ENCODE data around the gene RASSF5. TPM values are rescaled to one million over a fixed set of nuclear protein-coding genes. Genes with fewer than 3 reads are reported as not detected.

RASSF5 gene
- polyA plus RNA-seq, 1 donor (not counting 4 experiments of a cell fraction or from before 2014, with no cell fraction given), result 2.4 TPM

- dilution Hi-C loops (cut with MboI; ENCODE audit: extremely low pct_ligation_motif_present, low sequenced_read_pairs), result no loop called here
- H3K79me2 ChIP-seq (ENCODE audit: control insufficient read depth, insufficient read depth, low read length), result no peaks in the 10 kb centered on the region
- no peaks in the 10 kb centered on the region for H4K20me1 ChIP-seq (ENCODE audit: control insufficient read depth, extremely low read depth, insufficient read depth, low read length)
- H3K4me2 ChIP-seq (ENCODE audit: control insufficient read depth, extremely low read depth, insufficient read depth, low read depth, low read length), result no peak overlapping the region
- FAIRE-seq (no peak), DNase-seq (ENCODE audit: low read depth, low spot score) (no peak)
- no peaks in the 10 kb centered on the region for H3K9me1 ChIP-seq (ENCODE audit: control insufficient read depth, extremely low read depth, insufficient read depth, low read length)
- H3K36me3 ChIP-seq (ENCODE audit: control insufficient read depth in 2 of 2, extremely low read depth in 1 of 2, insufficient read depth in 2 of 2, low read length in 2 of 2), result peaks cover 30 to 38% of the 10 kb centered on the region in 2 experiments
- no peak overlapping the region for H2AFZ ChIP-seq (ENCODE audit: control insufficient read depth, low read length)
- H3K27ac ChIP-seq (ENCODE audit: control insufficient read depth, insufficient read depth, low read length), result no peak overlapping the region
- H3K4me1 ChIP-seq (ENCODE audit: control insufficient read depth, extremely low read depth, insufficient read depth, low read length), result peaks cover 5% of the 10 kb centered on the region
- TF ChIP-seq CTCF (optimal IDR thresholded peaks at IDR 0.05 in 1 of 3, IDR thresholded peaks at IDR 0.05 in 1 of 3, conservative IDR thresholded peaks at IDR 0.05 in 1 of 3; ENCODE audit: extremely low read depth in 1 of 3, insufficient read depth in 2 of 3, low read length in 3 of 3), result no peak
- TF ChIP-seq EZH2 (IDR thresholded peaks at IDR 0.05; ENCODE audit: low read length), result no peak
- no peaks in the 10 kb centered on the region for H3K27me3 ChIP-seq (ENCODE audit: control insufficient read depth, extremely low read depth, insufficient read depth, low read length)
- H3K4me3 ChIP-seq (ENCODE audit: control insufficient read depth in 2 of 3, extremely low read depth in 1 of 3, insufficient read depth in 2 of 3, low read depth in 1 of 3, low read length in 3 of 3), result no peak overlapping the region
- H3K9ac ChIP-seq (ENCODE audit: control insufficient read depth, extremely low read depth, insufficient read depth, low read length), result no peak overlapping the region
- no peaks in the 10 kb centered on the region for H3K9me3 ChIP-seq (ENCODE audit: control insufficient read depth, low read depth, low read length)
Measured at GRCh38 chr1:206595581-206596318, 88.4 kb downstream of the RASSF5 start.

DNA sequence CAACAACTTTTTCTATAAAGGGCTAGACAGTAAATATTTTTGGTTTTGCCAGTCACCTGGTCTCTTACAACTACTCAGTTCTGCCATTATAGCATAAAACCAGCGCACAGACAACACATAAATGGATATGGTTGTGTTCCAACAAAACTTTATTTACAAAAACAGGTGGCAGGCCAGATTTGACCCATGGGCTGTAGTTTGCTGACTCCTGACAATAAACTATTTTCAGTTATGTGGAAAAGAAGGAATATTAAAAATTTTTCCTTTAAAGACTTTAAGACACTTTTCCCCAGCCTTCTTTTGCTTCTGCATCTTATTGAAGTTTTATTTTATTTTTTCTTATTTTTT lies 89.0 kb downstream of the RASSF5 start:
- H3K4me1 ChIP-seq (ENCODE audit: control insufficient read depth, extremely low read depth, insufficient read depth, low read length), result peaks cover under 1% of the 10 kb centered on the region
- no peaks in the 10 kb centered on the region for H3K27me3 ChIP-seq (ENCODE audit: control insufficient read depth, extremely low read depth, insufficient read depth, low read length)
- H3K36me3 ChIP-seq (ENCODE audit: control insufficient read depth in 2 of 2, extremely low read depth in 1 of 2, insufficient read depth in 2 of 2, low read length in 2 of 2), result peaks cover 30 to 38% of the 10 kb centered on the region in 2 experiments
- FAIRE-seq (no peak), DNase-seq (ENCODE audit: low read depth, low spot score) (no peak)
- H3K4me2 ChIP-seq (ENCODE audit: control insufficient read depth, extremely low read depth, insufficient read depth, low read depth, low read length), result no peak overlapping the region
- H3K9ac ChIP-seq (ENCODE audit: control insufficient read depth, extremely low read depth, insufficient read depth, low read length), result no peak overlapping the region
- TF ChIP-seq EZH2 (IDR thresholded peaks at IDR 0.05; ENCODE audit: low read length) (no peak), CTCF (optimal IDR thresholded peaks at IDR 0.05 in 1 of 3, IDR thresholded peaks at IDR 0.05 in 1 of 3, conservative IDR thresholded peaks at IDR 0.05 in 1 of 3; ENCODE audit: extremely low read depth in 1 of 3, insufficient read depth in 2 of 3, low read length in 3 of 3) (no peak)
- H3K79me2 ChIP-seq (ENCODE audit: control insufficient read depth, insufficient read depth, low read length), result no peaks in the 10 kb centered on the region
- no peaks in the 10 kb centered on the region for H4K20me1 ChIP-seq (ENCODE audit: control insufficient read depth, extremely low read depth, insufficient read depth, low read length)
- dilution Hi-C loops (cut with MboI; ENCODE audit: extremely low pct_ligation_motif_present, low sequenced_read_pairs), result no loop called here
- no peaks in the 10 kb centered on the region for H3K9me1 ChIP-seq (ENCODE audit: control insufficient read depth, extremely low read depth, insufficient read depth, low read length)
- H3K27ac ChIP-seq (ENCODE audit: control insufficient read depth, insufficient read depth, low read length), result no peak overlapping the region
- H3K9me3 ChIP-seq (ENCODE audit: control insufficient read depth, low read depth, low read length), result no peaks in the 10 kb centered on the region
- no peak overlapping the region for H3K4me3 ChIP-seq (ENCODE audit: control insufficient read depth in 2 of 3, extremely low read depth in 1 of 3, insufficient read depth in 2 of 3, low read depth in 1 of 3, low read length in 3 of 3)
- H2AFZ ChIP-seq (ENCODE audit: control insufficient read depth, low read length), result no peak overlapping the region

All from keratinocyte (primary cell).